Kidney capillary endothelial cell (primary cell): ENCODE data around the gene NAA40.

Experiments
- DNase-seq: peaks from one replicate; pipeline ENCODE4 v3.0.0-alpha.2; 2018; ENCODE audit warnings: low spot score

Gene NAA40

GRCh38 chr11:63938479-63939396 is at the start of gene NAA40:
TSS of gene NAA40 (plus strand) at chr11:63939002. CDS start at chr11:63939097, 95 bp downstream.
- DNase-seq, result peak; percentile 95

- no peak for DNase-seq
Observed at GRCh38 chr11:63889344-63889743, 49.5 kb upstream of the NAA40 start.

GRCh38 chr11:63890368-63890767 is 48.4 kb upstream of the NAA40 start:
- DNase-seq, result no peak

- DNase-seq, result no peak
Observed at GRCh38 chr11:63892228-63892627, 46.6 kb upstream of the NAA40 start.

DNA sequence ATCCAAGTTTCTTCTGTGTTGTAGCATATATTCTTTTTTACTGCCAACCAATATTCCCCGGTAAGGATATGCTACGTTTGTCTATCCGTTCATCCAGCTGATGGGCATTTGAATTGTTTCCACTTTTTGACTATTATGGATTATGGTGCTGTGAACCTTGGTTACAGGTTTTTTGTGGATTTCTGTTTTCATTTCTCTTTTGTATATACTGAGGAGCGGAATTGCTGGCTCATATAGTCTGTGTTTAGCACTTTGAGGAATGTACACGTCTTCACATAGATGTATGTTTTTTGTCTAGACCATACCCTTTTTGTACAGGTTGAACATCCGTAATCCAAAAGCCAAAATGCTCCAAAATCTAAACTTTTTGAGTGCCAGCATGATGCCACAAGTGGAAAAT is 45.4 kb upstream of the NAA40 start:
- no peak for DNase-seq

DNA sequence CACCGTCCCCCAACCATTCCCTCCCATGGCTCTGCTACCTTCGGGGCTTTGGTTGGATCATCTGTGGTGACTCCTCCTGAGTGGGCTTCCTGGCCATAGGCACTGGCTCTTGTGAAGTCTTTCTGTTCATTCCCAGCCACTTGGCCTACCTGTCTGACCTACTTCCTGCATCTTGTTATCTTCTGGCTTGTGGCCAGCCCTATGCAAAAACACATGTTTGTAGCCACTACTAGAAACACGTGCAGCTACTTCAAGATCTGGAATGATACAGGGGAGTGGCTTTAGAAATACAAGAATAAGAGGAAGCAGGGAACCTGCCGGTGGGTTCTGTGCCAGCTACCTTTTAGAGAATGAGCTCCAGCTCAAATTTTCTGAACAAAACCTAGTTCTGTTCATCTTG is 42.7 kb upstream of the NAA40 start:
- DNase-seq, result no peak

- no peak for DNase-seq
Observed at GRCh38 chr11:63897459-63898146, 41.2 kb upstream of the NAA40 start.

- no peak for DNase-seq
Observed at GRCh38 chr11:63901660-63902059, 37.1 kb upstream of the NAA40 start.

- no peak for DNase-seq
Observed at GRCh38 chr11:63903884-63904283, 34.9 kb upstream of the NAA40 start.

DNA sequence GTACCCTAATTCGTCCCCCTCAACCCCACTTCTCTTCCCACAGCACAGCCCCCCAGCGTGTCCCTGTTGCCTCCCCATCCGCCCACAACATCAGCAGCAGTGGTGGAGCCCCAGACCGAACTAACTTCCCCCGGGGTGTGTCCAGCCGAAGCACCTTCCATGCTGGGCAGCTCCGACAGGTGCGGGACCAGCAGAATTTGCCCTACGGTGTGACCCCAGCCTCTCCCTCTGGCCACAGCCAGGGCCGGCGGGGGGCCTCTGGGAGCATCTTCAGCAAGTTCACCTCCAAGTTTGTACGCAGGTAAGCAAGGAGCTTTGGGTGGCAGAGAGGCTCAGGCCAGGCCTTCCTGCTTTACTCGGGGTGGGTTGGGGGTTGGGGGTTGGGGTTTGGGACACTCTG is 34.1 kb upstream of the NAA40 start:
- DNase-seq, result no peak

DNA sequence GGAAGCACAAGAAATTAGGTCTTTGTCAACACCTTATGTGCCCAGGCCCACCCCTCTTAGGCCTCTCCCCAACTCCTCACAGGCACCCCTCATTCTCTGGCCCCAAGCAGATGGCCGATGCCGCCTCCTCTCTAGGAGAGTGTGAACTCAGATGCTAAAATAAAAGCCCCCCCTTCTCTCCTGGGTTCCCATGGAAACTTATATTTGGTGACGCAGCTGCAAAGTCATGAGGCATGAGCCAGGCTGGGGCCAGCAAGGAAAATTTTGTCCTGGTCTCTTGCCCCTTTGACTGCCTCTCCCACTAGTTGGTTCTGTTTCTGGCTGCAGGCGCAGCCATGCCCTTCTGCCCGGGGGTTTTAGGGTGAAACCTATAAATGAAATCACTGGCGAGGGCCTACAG is 33.6 kb upstream of the NAA40 start:
- DNase-seq, result no peak

- DNase-seq, result no peak
Observed at GRCh38 chr11:63906087-63906486, 32.7 kb upstream of the NAA40 start.

DNA sequence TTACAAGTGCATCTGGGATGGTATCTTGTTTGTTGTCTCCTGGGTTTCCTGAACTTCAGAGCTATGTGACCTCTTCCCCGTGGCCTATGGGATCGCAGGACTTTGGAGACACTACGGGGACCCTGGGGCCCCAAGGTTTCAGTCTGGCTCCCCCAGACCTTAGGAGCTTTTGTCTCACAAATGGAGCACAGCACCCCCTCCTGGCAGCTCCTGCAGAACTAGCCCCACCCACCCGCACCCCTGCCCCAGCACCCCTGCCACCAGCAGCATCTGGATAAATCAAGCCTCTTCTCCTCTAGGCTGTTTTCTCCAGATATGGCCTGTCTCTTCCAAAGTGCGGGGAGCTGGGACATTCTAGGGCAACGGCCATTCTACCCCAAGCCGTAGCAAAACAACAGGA is 32.2 kb upstream of the NAA40 start:
- no peak for DNase-seq

DNA sequence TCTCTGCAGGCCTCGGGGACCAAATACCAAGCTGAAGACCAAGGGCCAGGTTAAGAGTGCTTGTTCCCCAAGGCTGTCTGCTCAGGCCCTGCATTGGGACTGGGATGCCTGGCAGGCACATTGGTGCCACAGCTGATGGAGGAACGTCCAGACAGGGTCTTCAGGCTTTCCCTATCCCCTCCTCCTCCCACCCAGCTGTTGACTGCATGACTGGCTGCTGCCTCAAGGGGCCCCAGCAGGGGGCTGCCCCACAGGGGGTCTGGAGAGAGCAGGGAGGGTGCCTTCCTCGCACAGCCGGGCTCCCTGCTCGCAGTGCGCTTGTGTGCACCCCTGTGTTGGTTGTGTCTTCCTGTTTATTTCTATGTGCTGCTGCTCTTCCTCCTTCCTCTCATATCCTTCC is 31.7 kb upstream of the NAA40 start:
- DNase-seq, result no peak

DNA sequence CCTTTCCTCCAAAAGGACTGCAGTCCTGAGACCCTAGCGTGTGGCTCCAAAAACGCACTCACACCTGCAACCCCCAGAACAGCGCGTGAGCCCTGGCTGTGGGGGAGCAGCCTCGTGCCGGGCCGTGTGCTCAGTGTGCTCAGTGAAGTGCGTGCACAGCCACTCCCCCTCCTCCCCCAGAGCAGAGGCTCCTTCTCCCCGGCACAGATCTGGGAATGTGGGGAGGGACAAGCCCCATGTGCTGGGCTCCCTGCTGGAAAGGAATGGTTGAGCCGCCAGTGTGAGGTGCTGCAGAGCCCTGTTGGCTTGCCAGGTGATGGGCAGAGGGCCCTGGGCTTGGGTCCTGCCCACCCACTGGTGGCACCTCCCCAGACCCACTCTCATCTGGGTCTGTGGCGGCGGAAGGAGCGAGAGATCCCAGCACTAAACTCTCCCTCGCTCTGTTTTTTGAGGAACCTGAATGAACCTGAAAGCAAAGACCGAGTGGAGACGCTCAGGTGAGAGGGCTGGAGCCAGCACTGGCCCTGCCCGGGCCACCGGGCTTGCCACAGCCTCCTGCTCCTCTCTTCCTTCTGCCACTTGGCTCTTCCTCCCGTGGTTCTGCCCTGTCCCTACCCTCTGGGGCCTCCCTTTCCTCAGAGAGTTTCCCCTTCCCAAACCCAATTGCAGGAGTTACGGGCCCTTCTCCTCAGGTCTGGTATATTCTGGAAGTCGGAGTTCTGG is 30.8 kb upstream of the NAA40 start:
- no peak for DNase-seq

DNA sequence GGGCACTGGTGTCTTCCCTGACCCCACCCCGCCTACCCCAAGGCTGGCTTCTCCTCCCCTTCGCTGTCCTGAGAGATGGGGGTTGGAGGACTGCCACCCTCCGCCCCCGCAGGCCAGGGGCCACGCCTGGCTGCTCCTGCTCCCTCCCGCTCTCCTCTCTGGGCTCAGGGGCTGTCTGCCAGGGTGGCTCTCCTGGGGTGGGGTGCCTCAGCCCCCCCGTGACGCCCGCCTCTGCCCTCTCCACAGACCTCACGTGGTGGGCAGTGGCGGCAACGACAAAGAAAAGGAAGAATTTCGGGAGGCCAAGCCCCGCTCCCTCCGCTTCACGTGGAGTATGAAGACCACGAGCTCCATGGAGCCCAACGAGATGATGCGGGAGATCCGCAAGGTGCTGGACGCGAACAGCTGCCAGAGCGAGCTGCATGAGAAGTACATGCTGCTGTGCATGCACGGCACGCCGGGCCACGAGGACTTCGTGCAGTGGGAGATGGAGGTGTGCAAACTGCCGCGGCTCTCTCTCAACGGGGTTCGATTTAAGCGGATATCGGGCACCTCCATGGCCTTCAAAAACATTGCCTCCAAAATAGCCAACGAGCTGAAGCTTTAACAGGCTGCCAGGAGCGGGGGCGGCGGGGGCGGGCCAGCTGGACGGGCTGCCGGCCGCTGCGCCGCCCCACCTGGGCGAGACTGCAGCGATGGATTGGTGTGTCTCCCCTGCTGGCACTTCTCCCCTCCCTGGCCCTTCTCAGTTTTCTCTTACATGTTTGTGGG is 30.0 kb upstream of the NAA40 start:
- DNase-seq, result no peak

GRCh38 chr11:63909591-63910506 is 29.0 kb upstream of the NAA40 start:
- DNase-seq, result no peak

DNA sequence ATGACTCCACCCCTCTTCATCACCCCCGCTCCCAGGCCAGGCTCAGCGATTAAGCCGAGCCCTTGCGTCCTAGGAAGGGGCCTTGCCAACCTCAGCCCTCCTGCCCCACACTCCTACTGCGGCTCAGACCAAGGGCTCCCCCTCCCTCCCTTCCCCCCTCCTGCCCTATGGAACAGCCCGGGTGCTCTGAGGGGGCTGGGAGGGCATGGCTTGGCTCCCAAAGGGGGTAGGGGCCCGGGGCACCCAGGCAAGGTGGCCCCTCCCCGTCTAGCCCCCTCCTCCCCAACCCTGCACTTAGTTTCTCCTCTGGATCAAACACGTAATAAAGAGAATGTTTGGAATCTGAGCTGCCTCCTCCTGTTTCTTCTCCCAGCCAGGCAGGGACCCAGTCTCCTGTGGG is 28.1 kb upstream of the NAA40 start:
- no peak for DNase-seq

DNA sequence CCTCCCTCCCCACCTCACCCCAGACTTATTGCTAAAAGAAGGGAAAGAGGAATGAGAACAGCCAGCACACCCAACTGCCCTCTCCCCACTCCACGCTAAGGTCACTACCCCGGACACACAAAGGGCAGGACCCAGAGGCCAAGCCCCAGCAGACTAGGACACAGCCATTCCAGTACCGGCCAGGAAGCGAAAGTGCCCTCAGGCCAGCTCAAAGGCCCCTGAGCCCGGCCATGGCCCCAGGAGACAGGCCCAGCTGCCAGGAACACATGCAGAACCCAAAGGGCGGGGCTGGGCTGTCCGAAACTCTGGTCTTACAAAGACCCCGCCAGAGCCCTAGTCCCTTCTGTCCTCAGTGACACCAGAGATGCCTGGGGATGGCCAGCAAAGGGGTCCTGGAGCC is 27.4 kb upstream of the NAA40 start:
- DNase-seq, result no peak

- DNase-seq, result no peak
Observed at GRCh38 chr11:63911876-63912275, 26.9 kb upstream of the NAA40 start.

DNA sequence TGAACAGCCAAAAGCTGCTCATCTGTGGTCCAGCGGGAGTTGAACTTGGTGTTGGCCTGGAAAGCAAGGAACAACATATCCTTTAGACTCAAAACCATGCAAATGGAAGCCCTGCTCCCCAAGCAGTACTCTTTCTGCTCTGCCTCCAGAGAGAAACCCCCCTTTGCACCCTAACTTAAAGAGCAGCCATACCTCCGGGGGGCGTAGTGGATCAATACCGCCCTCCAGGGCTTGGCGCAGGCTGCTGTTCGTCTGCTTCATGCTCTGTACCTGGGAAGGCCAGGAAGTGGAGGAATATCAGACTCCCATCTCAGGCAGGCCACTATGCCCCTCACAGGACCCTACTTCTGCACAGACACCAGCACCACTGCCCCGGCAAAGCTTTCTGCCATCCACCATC is 26.1 kb upstream of the NAA40 start:
- DNase-seq, result no peak
